H1 (cell line): ENCODE data around the gene ZNF202. TPM values are rescaled to one million over a fixed set of nuclear protein-coding genes. Genes with fewer than 3 reads are reported as not detected.

ENCODE experiments used
- CTBP2 ChIP-seq: IDR thresholded peaks from 2 replicates; pipeline ENCODE4 v1.7.0; 2011; ENCODE audit warnings: borderline replicate concordance, mild to moderate bottlenecking, moderate library complexity, mixed read lengths, low read length; ENCODE audit not compliant: insufficient read depth, insufficient read length
- HDAC2 ChIP-seq, 2 experiments: fragments of 300-600 bp in 1 of 2; sonication (generic) in 1 of 2; IDR thresholded peaks; 2 replicates each; pipeline ENCODE4 v1.6.1; 2011 to 2012; ENCODE audit warnings: low read depth in 2 of 2, low read length in 2 of 2, mild to moderate bottlenecking in 2 of 2, moderate library complexity in 2 of 2, borderline replicate concordance in 1 of 2, inconsistent platforms in 1 of 2
- KDM4A ChIP-seq: IDR thresholded peaks from one replicate; pipeline ENCODE4 v1.7.1; 2012; ENCODE audit warnings: low read depth, mild to moderate bottlenecking, moderate library complexity, low read length, inconsistent platforms; ENCODE audit not compliant: severe bottlenecking
- NANOG ChIP-seq: IDR thresholded peaks from 2 replicates; pipeline ENCODE4 v1.6.1; 2011; ENCODE audit warnings: low read length, low read depth, mild to moderate bottlenecking, inconsistent platforms; ENCODE audit not compliant: insufficient read depth, poor library complexity, severe bottlenecking
- TCF12 ChIP-seq: IDR thresholded peaks from 2 replicates; pipeline ENCODE4 v1.6.1; 2011; ENCODE audit warnings: low read depth, mild to moderate bottlenecking, low read length
- ZNF274 ChIP-seq: IDR thresholded peaks from 2 replicates; pipeline ENCODE4 v1.7.0; 2012; ENCODE audit warnings: low read length, borderline replicate concordance; ENCODE audit errors: extremely low read depth
- polyA plus RNA-seq, 7 experiments: library from polyadenylated mRNA; depleted of rRNA in 3 of 7; stranded (reverse) in 5 of 7; unstranded in 2 of 7; fragments of >200 nt in 5 of 7; fragments of 200-250 nt in 2 of 7; gene quantifications; 1 replicate in 5 of 7; 2 replicates in 1 of 7; 4 replicates in 1 of 7; pipeline versions ENCODE4 v1.2.1 to v1.2.3, GENCODE V29; 2011 to 2013; ENCODE audit warnings: missing spikeins in 2 of 7, mixed read lengths in 2 of 7
- total RNA-seq: library from RNA; stranded (reverse); fragmentation: NEBNext Ultra II Directional; extraction: Animal tissue kit (Norgen Biotek cat#: 25700); gene quantifications from 2 replicates; pipeline ENCODE4 v1.2.1, GENCODE V29; 2021

ZNF202 gene
- total and polyA plus RNA-seq, 2 of the 8 experiments (the other 6 are each of a cell fraction or from before 2014, with no cell fraction given) = 14.1 to 33.9 TPM

GRCh38 chr11:123770712-123771111 lies 29.3 kb upstream of the ZNF202 start (continued):
- TF ChIP-seq TCF12 (no peak), ZNF274 (no peak), CTBP2 (no peak), NANOG (no peak), KDM4A (no peak), HDAC2 (IDR thresholded peaks at IDR 0.05; ENCODE audit: borderline replicate concordance in 1 of 2, low read depth in 2 of 2, low read length in 2 of 2) (no peak)
